Activated CD4-positive, alpha-beta T cell treated with anti-CD3 and anti-CD28 coated beads, Interleukin-2, amount 50 U/mL, for 48 hours (primary cell): Measurements from ENCODE around the gene CMTM2.
"Not testable (repeated sequence)": the region's sequence is repeated elsewhere in the genome, so short reads cannot be mapped to it uniquely, and the experiment has no call there.

Source experiments
- DNase-seq, 2 experiments: peaks; one replicate each; pipeline ENCODE4 v3.0.0-alpha.2; 2020

CMTM2 gene

GRCh38 chr16:66553223-66553622 is 26.0 kb upstream of the CMTM2 start:
- DNase-seq: no peak

GRCh38 chr16:66554021-66554420 is 25.2 kb upstream of the CMTM2 start:
- DNase-seq: no peak

- DNase-seq: no peak
Observed at GRCh38 chr16:66554495-66554894, 24.8 kb upstream of the CMTM2 start.

GRCh38 chr16:66560107-66560506 is 19.2 kb upstream of the CMTM2 start:
- DNase-seq: no peak

- no peak for DNase-seq
Observed at GRCh38 chr16:66561381-66562080, 17.7 kb upstream of the CMTM2 start.

- no peak for DNase-seq
Observed at GRCh38 chr16:66562409-66562808, 16.9 kb upstream of the CMTM2 start.

GRCh38 chr16:66562986-66563385 is 16.3 kb upstream of the CMTM2 start:
- no peak for DNase-seq

- no peak for DNase-seq
Observed at GRCh38 chr16:66563574-66564334, 15.5 kb upstream of the CMTM2 start.

- DNase-seq: no peak
Observed at GRCh38 chr16:66566051-66566901, 13.0 kb upstream of the CMTM2 start, which contains the start of gene CMTM1. Gene CMTM1 (plus strand): TSS chr16:66566439. CDS start chr16:66566514, 75 bp downstream.

GRCh38 chr16:66567270-66567669 is 12.0 kb upstream of the CMTM2 start:
- not testable (repeated sequence) for DNase-seq

GRCh38 chr16:66568355-66568754 is 10.9 kb upstream of the CMTM2 start:
- no peak for DNase-seq

- no peak for DNase-seq
Observed at GRCh38 chr16:66569131-66569530, 10.1 kb upstream of the CMTM2 start.

- no peak for DNase-seq
Observed at GRCh38 chr16:66569827-66570405, 9.3 kb upstream of the CMTM2 start.

- DNase-seq: no peak
Observed at GRCh38 chr16:66572356-66572755, 6.9 kb upstream of the CMTM2 start.

GRCh38 chr16:66574081-66574480 is 5.2 kb upstream of the CMTM2 start:
- DNase-seq: no peak

- DNase-seq: no peak
Observed at GRCh38 chr16:66574531-66574930, 4.7 kb upstream of the CMTM2 start.

- no peak for DNase-seq
Observed at GRCh38 chr16:66575060-66575459, 4.2 kb upstream of the CMTM2 start.

GRCh38 chr16:66576296-66576695 is 3.0 kb upstream of the CMTM2 start:
- DNase-seq: no peak

GRCh38 chr16:66580605-66581209 is 1.4 kb downstream of the CMTM2 start:
- DNase-seq: no peak

- DNase-seq: no peak
Observed at GRCh38 chr16:66581246-66581952, 2.1 kb downstream of the CMTM2 start.

GRCh38 chr16:66585481-66586239 is 6.4 kb downstream of the CMTM2 start:
- DNase-seq: no peak
